HTERT RPE-1 (cell line): ENCODE data around the gene SMCHD1.
"Not testable (repeated sequence)": the region's sequence is repeated elsewhere in the genome, so short reads cannot be mapped to it uniquely, and the experiment has no call there.

Source experiments
- in situ Hi-C: fragments of 300-500 bp; cut with MboI; formaldehyde crosslinking; loops from 4 replicates; pipeline ENCODE4 v1.14.3; 2020; ENCODE audit warnings: low sequenced_read_pairs

SMCHD1 gene

DNA sequence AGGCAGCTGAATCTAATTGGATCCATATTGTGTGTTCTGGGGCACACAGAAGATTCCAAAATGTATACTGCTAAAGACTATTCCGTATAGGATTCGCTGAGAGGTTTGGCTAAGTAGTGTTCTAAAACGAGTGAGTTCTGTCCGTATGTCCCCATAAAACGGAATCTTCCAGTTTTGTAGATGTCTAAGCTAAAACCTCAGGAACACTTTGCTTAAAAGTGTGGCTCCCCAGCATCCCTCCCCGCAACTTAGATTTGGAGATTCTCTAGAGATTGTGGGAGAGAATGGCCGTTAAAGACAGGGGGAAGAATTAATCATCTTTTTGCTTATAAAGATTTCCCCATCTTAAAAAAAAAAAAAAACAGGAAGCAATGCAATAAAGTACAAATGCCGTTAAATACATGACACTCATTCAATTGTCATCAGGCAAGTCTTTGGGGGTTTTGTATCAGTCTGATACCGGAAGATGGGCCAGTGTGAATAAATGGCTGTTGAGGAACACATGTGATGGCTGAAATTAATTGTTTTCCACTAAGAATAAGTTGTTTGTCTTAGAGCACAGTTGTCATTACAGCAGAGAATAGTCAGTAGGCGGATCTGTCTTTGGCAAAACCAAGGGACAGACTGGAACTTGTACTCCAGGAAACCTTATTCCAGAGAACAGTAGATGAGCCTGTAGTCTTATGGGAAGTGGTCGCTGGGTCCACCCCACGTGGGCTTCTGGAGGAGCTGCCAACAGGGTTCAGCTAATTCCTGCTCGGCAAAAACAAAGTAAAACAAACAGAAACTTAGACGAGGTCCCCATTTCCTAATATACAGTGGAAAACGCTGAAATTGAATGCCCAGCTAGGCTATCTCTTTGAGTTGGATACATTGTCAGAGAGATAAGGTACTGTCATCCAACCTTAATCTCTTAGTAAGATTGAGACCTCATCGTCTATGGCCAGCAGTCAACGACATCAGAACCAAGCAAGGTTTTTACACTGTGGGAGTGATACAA lies 193.0 kb downstream of the SMCHD1 start:
- in situ Hi-C loops: no loop called here

DNA sequence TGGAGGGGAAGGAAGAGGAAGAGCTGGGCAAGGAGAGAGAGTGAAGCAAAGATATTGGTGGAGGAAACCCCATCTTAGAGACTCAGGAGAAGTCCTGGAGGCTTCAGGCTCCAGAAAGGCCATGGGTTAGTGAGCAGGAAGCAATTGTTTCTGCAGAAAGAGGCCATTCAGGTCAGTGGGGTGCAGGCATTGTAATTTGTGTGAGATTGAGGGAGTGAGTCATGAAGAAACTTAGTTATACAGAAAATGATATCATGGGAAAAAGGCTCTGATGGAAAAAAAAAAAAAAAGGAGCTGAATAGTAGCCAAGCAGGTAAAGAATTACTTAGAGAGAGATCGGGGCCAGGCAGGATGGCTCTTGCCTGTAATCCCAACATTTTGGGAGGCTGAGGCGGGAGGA lies 195.3 kb downstream of the SMCHD1 start:
- in situ Hi-C loops: no loop called here

DNA sequence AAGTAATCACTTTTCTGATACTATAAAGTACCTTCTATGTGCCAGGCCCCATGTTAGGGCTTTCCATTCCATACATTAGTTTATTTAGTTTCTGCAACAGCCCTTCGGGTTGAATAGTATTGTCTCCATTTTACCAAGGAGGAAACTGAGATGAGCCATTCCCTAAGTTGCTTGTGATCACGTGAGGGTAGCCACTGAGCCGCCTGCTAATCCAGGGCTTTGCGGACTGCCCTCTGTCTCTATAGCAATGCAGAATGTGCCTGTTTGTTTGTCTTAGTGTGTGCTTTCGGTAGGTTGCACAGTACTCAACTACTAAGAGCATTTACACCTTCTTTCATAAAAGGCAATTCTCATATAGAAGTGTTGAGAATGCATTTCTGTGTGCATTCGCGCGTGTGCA lies 196.2 kb downstream of the SMCHD1 start:
- in situ Hi-C loops: no loop called here

DNA sequence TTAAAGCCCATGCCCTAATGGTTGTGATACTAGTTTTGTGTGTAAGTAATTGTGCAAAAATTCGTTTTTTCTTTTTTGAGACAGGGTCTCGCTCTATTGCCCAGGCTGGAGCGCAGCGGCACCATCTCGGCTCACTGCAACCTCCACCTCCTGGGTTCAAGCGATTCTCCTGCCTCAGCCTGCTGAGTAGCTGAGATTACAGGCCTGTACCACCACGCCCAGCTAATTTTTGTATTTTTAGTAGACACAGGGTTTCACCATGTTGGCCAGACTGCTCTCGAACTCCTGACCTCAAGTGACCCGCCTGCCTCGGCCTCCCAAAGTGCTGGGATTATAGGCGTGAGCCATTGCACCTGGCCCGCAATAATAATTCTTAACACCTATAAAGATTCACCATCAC lies 196.9 kb downstream of the SMCHD1 start:
- in situ Hi-C loops: not testable (repeated sequence)

DNA sequence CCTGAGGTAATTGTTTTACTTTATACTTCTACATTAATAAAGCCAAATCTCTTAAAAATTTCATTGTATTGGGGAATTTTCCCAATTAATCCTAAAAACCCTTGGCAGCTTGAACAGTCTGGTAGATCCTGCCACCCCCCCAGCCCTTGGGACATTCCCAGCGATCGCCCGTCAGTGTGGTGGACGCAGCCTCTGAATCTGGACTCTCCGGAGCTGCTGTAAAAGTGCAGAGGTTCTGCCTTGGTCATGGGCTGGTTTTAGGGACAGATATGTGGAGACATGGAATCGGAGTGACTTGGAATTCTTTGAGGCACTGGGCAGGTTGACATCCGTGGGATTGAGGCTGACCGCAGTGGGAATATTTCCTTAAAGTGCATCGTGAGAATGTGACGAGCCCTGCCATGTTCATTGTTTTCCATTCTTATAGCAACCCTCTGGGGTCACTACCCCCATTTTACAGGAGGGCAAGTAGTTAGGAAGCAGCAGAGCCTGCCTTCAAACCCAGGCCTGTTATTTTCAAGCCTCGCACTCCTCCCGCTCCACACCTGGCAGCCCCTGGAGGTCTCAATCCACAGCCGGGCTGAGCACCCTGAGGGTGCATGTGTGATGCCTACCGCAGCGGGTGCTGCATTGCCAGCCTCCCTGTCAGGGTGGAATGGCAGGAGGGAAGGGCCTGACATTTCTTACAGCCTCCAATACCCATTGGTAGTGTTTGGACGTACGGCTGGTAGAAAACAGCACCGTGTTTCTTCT lies 197.8 kb downstream of the SMCHD1 start:
- in situ Hi-C loops: no loop called here

DNA sequence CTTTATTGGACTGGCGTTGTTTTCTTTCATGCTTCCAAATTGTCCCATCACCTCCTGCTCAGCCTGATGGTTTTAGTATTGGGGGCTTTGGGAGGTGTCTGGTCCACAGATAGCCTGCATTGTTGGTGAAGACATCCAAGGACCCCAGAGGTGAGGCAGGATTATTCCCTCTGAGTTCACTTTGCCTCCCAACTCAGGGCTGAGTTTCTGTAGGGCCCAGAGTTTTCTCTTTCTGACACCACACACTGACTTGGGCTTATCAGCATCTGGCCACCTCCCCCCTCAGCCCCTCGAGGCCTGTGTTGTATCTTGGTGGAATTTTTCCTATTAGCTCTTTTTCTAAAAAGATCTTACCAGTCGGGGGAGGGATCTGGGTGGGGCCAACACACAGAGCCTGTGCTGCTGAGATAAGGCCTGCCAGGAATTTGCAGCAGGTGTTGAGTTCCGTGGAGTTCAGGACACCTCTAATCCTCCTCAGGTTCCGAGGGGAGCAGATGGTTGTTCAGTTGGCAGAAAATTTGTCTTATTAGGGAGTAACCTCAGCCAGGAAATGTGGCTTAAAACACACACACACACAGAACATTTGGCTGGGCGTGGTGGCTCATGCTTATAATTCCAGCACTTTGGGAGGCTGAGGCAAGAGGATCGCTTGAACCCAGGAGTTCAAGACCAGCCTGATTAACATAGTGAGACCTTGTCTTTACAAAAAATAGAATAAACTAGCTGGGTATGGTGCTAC lies 198.6 kb downstream of the SMCHD1 start:
- in situ Hi-C loops: no loop called here
